Prostate gland (tissue), 2 donors: ENCODE measurements around the gene CR1.

ENCODE experiments used
- CTCF ChIP-seq, 4 experiments: fragments of 200-600 bp in 2 of 4; fragments of 450-650 bp in 2 of 4; sonication (generic) in 2 of 4; IDR thresholded peaks; 1 replicate in 3 of 4; 2 replicates in 1 of 4; pipeline ENCODE4 v1.5.1; 2016 to 2019; ENCODE audit warnings: antibody characterized with exemption in 4 of 4, mild to moderate bottlenecking in 2 of 4, moderate library complexity in 2 of 4
- POLR2A ChIP-seq: fragments of 450-650 bp; IDR thresholded peaks from one replicate; pipeline ENCODE4 v1.6.1; 2016; ENCODE audit warnings: antibody characterized with exemption, mild to moderate bottlenecking
- POLR2AphosphoS5 ChIP-seq: sonication (generic); formaldehyde crosslinking; IDR thresholded peaks from one replicate; pipeline ENCODE4 v1.6.1; 2017; ENCODE audit warnings: antibody characterized with exemption

GRCh38 chr1:207670997-207671396, 175.0 kb downstream of the CR1 start:
- no peak for TF ChIP-seq CTCF (IDR thresholded peaks at IDR 0.05)
- TF ChIP-seq POLR2AphosphoS5: no peak
- no peak for TF ChIP-seq POLR2A
